NT2/D1 (cell line): ENCODE measurements around the gene POGLUT3.

Experiments used
- SUZ12 ChIP-seq: IDR thresholded peaks from 2 replicates; pipeline ENCODE4 v1.6.1; 2011; ENCODE audit not compliant: insufficient read length, insufficient read depth; ENCODE audit errors: extremely low read depth
- YY1 ChIP-seq: IDR thresholded peaks from 2 replicates; pipeline ENCODE4 v1.6.1; 2011; ENCODE audit not compliant: insufficient read length, insufficient read depth
- ZNF274 ChIP-seq: IDR thresholded peaks from 2 replicates; pipeline ENCODE4 v1.6.1; 2011; ENCODE audit warnings: mild to moderate bottlenecking, low read depth, low read length

DNA sequence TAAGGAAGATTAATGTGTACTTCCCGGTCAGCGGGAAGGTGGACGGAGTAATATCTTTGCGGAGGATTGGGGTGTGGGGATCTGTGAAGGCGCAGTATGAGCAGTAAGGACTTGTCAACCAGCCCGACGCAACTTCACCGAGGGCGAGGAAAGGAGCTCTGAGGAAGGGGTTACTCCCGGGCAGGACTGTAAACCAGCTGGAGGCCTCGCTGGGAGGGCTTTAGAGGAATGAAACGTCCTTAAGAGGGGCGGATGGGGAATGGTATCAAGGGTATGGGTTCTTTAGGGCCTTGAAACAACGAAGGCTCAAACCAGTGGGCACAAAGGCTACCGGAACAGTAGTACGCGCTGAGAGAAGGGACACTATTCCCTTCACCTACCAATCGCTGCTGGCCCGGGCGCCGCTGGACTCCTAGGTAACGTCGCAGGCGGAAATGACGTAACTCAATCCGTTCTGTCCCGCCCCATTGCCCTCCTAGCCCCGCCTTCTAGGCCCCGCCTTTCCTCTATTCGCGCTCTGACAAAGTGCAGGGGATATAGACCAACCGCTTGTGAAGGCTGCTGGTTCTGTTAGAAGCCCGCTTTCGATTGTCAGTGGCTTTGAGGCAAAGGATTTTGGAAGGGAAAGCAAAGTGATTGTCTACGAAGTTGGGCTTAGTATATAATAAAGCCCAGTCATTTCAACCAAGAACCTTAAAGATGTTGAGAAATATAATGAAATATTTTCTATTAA lies 30.9 kb downstream of the POGLUT3 start, which contains the start of gene C11orf65:
- no peak for TF ChIP-seq ZNF274
- TF ChIP-seq YY1 = no peak
- no peak for TF ChIP-seq SUZ12
